Natural killer cell (primary cell): ENCODE measurements around the gene POU6F2. TPM values are rescaled to one million over a fixed set of nuclear protein-coding genes. Genes with fewer than 3 reads are reported as not detected.

Experiments
- ATAC-seq, 3 donors: fragments of 150-1000 bp in 2 of 3; fragments of 200-7000 bp in 1 of 3; cut with Tn5 transposase; 1 replicate in 1 of 3; 2 replicates in 2 of 3; pipeline ENCODE4 v1.10.0; 2021; ENCODE audit warnings: mild to moderate bottlenecking in 2 of 3, moderate library complexity in 2 of 3
- DNase-seq, 2 donors: peaks; one replicate each; pipeline versions ENCODE4 v3.0.0 to v3.0.0-alpha.2; 2013 to 2021; ENCODE audit warnings: mixed read lengths in 1 of 2
- H3K27ac ChIP-seq: one replicate; pipeline ENCODE4 v1.5.1; 2013; ENCODE audit warnings: mild to moderate bottlenecking, low read length
- H3K27me3 ChIP-seq: one replicate; pipeline ENCODE4 v1.6.1; 2013; ENCODE audit warnings: low read length; ENCODE audit not compliant: control insufficient read depth, insufficient read depth
- H3K36me3 ChIP-seq: one replicate; pipeline ENCODE4 v1.6.1; 2013; ENCODE audit warnings: low read length; ENCODE audit not compliant: control insufficient read depth, insufficient read depth
- H3K4me1 ChIP-seq: one replicate; pipeline ENCODE4 v1.6.1; 2013; ENCODE audit warnings: low read length; ENCODE audit not compliant: control insufficient read depth, insufficient read depth
- H3K4me3 ChIP-seq: one replicate; pipeline ENCODE4 v1.5.1; 2013; ENCODE audit warnings: low read length
- H3K9me3 ChIP-seq: one replicate; pipeline ENCODE4 v1.6.1; 2013; ENCODE audit warnings: low read length; ENCODE audit not compliant: control insufficient read depth, insufficient read depth
- H3K27ac Mint-ChIP-seq, 2 donors: one replicate each; pipeline ENCODE4 v1.8.0; 2022; ENCODE audit warnings: mild to moderate bottlenecking in 2 of 2, mixed read lengths in 2 of 2, moderate library complexity in 1 of 2
- H3K27me3 Mint-ChIP-seq, 2 donors: one replicate each; pipeline ENCODE4 v1.8.0; 2022; ENCODE audit warnings: low read depth in 2 of 2, mixed read lengths in 2 of 2
- H3K36me3 Mint-ChIP-seq: one replicate; pipeline ENCODE4 v1.8.0; 2022; ENCODE audit warnings: mixed read lengths
- H3K4me1 Mint-ChIP-seq, 2 donors: one replicate each; pipeline ENCODE4 v1.8.0; 2022; ENCODE audit warnings: mixed read lengths in 2 of 2
- H3K4me3 Mint-ChIP-seq: one replicate; pipeline ENCODE4 v1.8.0; 2022; ENCODE audit warnings: mild to moderate bottlenecking, moderate library complexity, mixed read lengths
- H3K9me3 Mint-ChIP-seq, 2 donors: one replicate each; pipeline ENCODE4 v1.8.0; 2022; ENCODE audit warnings: mixed read lengths in 2 of 2
- WGBS: methylation state at CpG from one replicate; pipeline ENCODE4 v1.1.7; 2013; ENCODE audit warnings: missing lambda C conversion rate; ENCODE audit not compliant: insufficient coverage; 5-methylcytosine and 5-hydroxymethylcytosine counted together
- intact Hi-C: fragments of 100-400 bp; cut with micrococcal nuclease; formaldehyde crosslinking; loops from one replicate; pipeline ENCODE4 v1.14.2; 2022
- total RNA-seq, 4 donors: library from RNA; stranded (reverse); fragments of 120-200 nt in 1 of 4; gene quantifications; one replicate each; pipeline versions ENCODE4 v1.2.3 to v1.2.4, GENCODE V29; 2013 to 2022
- TF ChIP-seq, protein P1 (sequence below): fragments of 200-600 bp; IDR thresholded peaks from one replicate; pipeline ENCODE4 v1.8.0; 2022; ENCODE audit warnings: antibody characterized with exemption

The POU6F2 gene
- total RNA-seq, 3 donors from 2014 or later (not counting 1 experiment from before 2014, with no cell fraction given): 0.28 to 0.29 TPM; not detected in 1

GRCh38 chr7:39130857-39131526 lies 153.3 kb downstream of the POU6F2 start:
- Mint-ChIP-seq H3K27ac (no peak overlapping the region), H3K36me3 (no peaks in the 10 kb centered on the region), H3K27me3 (peaks cover 16 to 42% of the 10 kb centered on the region in 2 donors), H3K4me1 (peaks cover 5 to 11% of the 10 kb centered on the region in 2 donors), H3K4me3 (peak overlapping the region; percentile 77), H3K9me3 (no peaks in the 10 kb centered on the region)
- peaks cover 2% of the 10 kb centered on the region for H3K27me3 ChIP-seq
- no peaks in the 10 kb centered on the region for H3K9me3 ChIP-seq
- no peaks in the 10 kb centered on the region for H3K36me3 ChIP-seq
- TF ChIP-seq, protein P1, sequence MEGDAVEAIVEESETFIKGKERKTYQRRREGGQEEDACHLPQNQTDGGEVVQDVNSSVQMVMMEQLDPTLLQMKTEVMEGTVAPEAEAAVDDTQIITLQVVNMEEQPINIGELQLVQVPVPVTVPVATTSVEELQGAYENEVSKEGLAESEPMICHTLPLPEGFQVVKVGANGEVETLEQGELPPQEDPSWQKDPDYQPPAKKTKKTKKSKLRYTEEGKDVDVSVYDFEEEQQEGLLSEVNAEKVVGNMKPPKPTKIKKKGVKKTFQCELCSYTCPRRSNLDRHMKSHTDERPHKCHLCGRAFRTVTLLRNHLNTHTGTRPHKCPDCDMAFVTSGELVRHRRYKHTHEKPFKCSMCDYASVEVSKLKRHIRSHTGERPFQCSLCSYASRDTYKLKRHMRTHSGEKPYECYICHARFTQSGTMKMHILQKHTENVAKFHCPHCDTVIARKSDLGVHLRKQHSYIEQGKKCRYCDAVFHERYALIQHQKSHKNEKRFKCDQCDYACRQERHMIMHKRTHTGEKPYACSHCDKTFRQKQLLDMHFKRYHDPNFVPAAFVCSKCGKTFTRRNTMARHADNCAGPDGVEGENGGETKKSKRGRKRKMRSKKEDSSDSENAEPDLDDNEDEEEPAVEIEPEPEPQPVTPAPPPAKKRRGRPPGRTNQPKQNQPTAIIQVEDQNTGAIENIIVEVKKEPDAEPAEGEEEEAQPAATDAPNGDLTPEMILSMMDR: no peak
- intact Hi-C loops: no loop called here
- WGBS: 83% methylated on average over 26 of the region's 26 CpGs
- no peak overlapping the region for H3K27ac ChIP-seq
- no peak overlapping the region for H3K4me3 ChIP-seq
- no peak for DNase-seq
- H3K4me1 ChIP-seq: no peaks in the 10 kb centered on the region
- ATAC-seq: no peak

- H3K36me3 Mint-ChIP-seq: no peaks in the 10 kb centered on the region
- 88% methylated on average over 4 of the region's 5 CpGs for WGBS
- no peak overlapping the region for H3K4me3 ChIP-seq
Measured at GRCh38 chr7:39132306-39132705, 154.6 kb downstream of the POU6F2 start.

GRCh38 chr7:39133088-39133487 lies 155.4 kb downstream of the POU6F2 start:
- Histone ChIP-seq H3K27ac (no peak overlapping the region), H3K4me1 (no peaks in the 10 kb centered on the region), H3K27me3 (peaks cover 2% of the 10 kb centered on the region), H3K9me3 (no peaks in the 10 kb centered on the region), H3K4me3 (no peak overlapping the region), H3K36me3 (no peaks in the 10 kb centered on the region)
- TF ChIP-seq, protein P1: no peak
- Mint-ChIP-seq H3K4me1 (peaks cover 5 to 11% of the 10 kb centered on the region in 2 donors), H3K4me3 (no peak overlapping the region), H3K27ac (no peak overlapping the region), H3K36me3 (no peaks in the 10 kb centered on the region), H3K9me3 (no peaks in the 10 kb centered on the region), H3K27me3 (peaks cover 11 to 42% of the 10 kb centered on the region in 2 donors)
- 93% methylated on average over 4 of the region's 4 CpGs for WGBS
- DNase-seq: no peak
- intact Hi-C loops: no loop called here
- no peak for ATAC-seq

More at GRCh38 chr7:39132306-39132705, 154.6 kb downstream of the POU6F2 start:
- no peak for ATAC-seq
- no peak for DNase-seq
- Mint-ChIP-seq H3K27ac (no peak overlapping the region), H3K4me1 (peaks cover 5 to 11% of the 10 kb centered on the region in 2 donors), H3K4me3 (no peak overlapping the region), H3K27me3 (peaks cover 14 to 42% of the 10 kb centered on the region in 2 donors), H3K9me3 (no peaks in the 10 kb centered on the region)
- intact Hi-C loops: no loop called here
- Histone ChIP-seq H3K4me1 (no peaks in the 10 kb centered on the region), H3K27ac (no peak overlapping the region), H3K36me3 (no peaks in the 10 kb centered on the region), H3K27me3 (peaks cover 2% of the 10 kb centered on the region), H3K9me3 (no peaks in the 10 kb centered on the region)
- TF ChIP-seq, protein P1: no peak

DNA sequence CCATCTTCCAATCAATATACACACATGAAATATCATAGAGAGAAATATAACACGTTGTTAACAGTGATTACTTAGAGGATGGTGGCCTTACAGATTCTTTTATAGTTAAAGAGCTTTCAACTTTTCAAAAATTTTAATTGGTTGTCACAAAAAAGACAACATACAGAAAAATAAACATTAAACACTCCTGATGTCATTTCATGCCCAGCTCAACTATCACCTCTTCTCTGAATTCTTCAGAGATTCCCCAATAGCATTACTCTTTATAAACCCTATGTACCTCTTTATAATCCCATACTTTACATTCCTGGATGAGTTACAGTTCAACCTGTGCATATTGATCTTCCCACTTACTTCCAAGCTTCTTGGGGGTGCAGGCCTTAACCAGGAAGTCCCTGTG lies 159.8 kb downstream of the POU6F2 start:
- Mint-ChIP-seq H3K27me3 (peaks cover 0 to 21% of the 10 kb centered on the region in 2 donors), H3K27ac (no peak overlapping the region), H3K4me1 (no peaks in the 10 kb centered on the region), H3K36me3 (no peaks in the 10 kb centered on the region), H3K4me3 (no peak overlapping the region), H3K9me3 (peaks cover 2% of the 10 kb centered on the region in 2 donors)
- DNase-seq (no peak), ATAC-seq (no peak)
- TF ChIP-seq, protein P1: no peak
- no CpG with 5 or more reads among the region's 1 CpG for WGBS
- Histone ChIP-seq H3K36me3 (no peaks in the 10 kb centered on the region), H3K4me1 (no peaks in the 10 kb centered on the region), H3K27me3 (peaks cover 2% of the 10 kb centered on the region), H3K27ac (no peak overlapping the region), H3K4me3 (no peak overlapping the region), H3K9me3 (no peaks in the 10 kb centered on the region)
- intact Hi-C loops: no loop called here
